BLaER1 (cell line): ENCODE measurements around the gene EFHD2.

Experiments
- H3K27ac ChIP-seq: shearing (Covaris generic); formaldehyde crosslinking; 2 replicates; pipeline ENCODE4 v1.8.1; 2022
- H3K27me3 ChIP-seq: shearing (Covaris generic); formaldehyde crosslinking; 2 replicates; pipeline ENCODE4 v1.8.1; 2022
- H3K36me3 ChIP-seq: shearing (Covaris generic); formaldehyde crosslinking; 2 replicates; pipeline ENCODE4 v1.8.1; 2022
- H3K4me1 ChIP-seq: shearing (Covaris generic); formaldehyde crosslinking; 2 replicates; pipeline ENCODE4 v1.8.1; 2022
- H3K4me2 ChIP-seq: shearing (Covaris generic); formaldehyde crosslinking; 2 replicates; pipeline ENCODE4 v1.8.1; 2022
- H3K4me3 ChIP-seq: shearing (Covaris generic); formaldehyde crosslinking; 2 replicates; pipeline ENCODE4 v1.8.1; 2022
- H3K9ac ChIP-seq: shearing (Covaris generic); formaldehyde crosslinking; 2 replicates; pipeline ENCODE4 v1.8.1; 2022
- H3K9me3 ChIP-seq: shearing (Covaris generic); formaldehyde crosslinking; 2 replicates; pipeline ENCODE4 v1.8.1; 2022
- H4K20me1 ChIP-seq: shearing (Covaris generic); formaldehyde crosslinking; 2 replicates; pipeline ENCODE4 v1.8.1; 2022
- Cebpa-rat ChIP-seq: shearing (Covaris generic); IDR thresholded peaks from 2 replicates; pipeline ENCODE4 v1.8.1; 2022

The EFHD2 gene

GRCh38 chr1:15411593-15412137 is 2.0 kb downstream of the EFHD2 start:
- peak overlapping the region; percentile 93 for H3K4me3 ChIP-seq
- H4K20me1 ChIP-seq: peaks cover 59% of the 10 kb centered on the region
- H3K4me1 ChIP-seq: peaks cover 66% of the 10 kb centered on the region
- no peaks in the 10 kb centered on the region for H3K9me3 ChIP-seq
- H3K4me2 ChIP-seq: peak overlapping the region; percentile 99
- H3K27me3 ChIP-seq: no peaks in the 10 kb centered on the region
- peak overlapping the region; percentile 92 for H3K27ac ChIP-seq
- H3K36me3 ChIP-seq: peaks cover 33% of the 10 kb centered on the region
- TF ChIP-seq Cebpa-rat: peak; percentile 85
- H3K9ac ChIP-seq: peak overlapping the region; percentile 93

GRCh38 chr1:15412175-15412800 is 2.6 kb downstream of the EFHD2 start:
- TF ChIP-seq Cebpa-rat: no peak
- H3K4me2 ChIP-seq: peak overlapping the region; percentile 99
- peak overlapping the region; percentile 93 for H3K9ac ChIP-seq

DNA sequence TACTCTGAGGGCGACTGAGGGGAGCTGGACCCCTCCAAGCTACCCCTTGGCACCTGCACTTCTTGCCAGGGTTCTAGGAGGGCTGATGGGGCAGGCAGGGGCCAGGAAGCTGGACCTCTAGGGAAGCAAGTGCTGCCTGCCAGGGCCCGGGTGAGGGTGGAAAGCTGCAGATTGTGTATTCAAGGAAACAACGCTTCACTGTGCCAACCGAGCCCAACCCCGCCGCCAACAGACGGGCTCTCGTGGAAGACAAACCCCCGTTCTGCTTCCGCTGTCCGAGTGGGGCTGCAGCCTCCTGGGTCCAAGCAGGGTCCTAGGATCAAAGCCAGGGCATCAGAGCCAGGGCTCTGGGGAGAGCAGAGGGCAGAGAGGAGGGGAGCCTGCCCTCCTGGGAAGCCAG is 3.2 kb downstream of the EFHD2 start:
- Histone ChIP-seq H3K36me3 (peaks cover 33% of the 10 kb centered on the region), H3K9me3 (no peaks in the 10 kb centered on the region), H3K27ac (peak overlapping the region; percentile 92), H3K4me2 (peak overlapping the region; percentile 99), H4K20me1 (peaks cover 71% of the 10 kb centered on the region), H3K4me1 (peaks cover 77% of the 10 kb centered on the region), H3K9ac (peak overlapping the region; percentile 93), H3K27me3 (no peaks in the 10 kb centered on the region), H3K4me3 (peak overlapping the region; percentile 93)
- no peak for TF ChIP-seq Cebpa-rat

More at GRCh38 chr1:15412175-15412800, 2.6 kb downstream of the EFHD2 start:
- Histone ChIP-seq H3K9me3 (no peaks in the 10 kb centered on the region), H3K27ac (peak overlapping the region; percentile 92), H4K20me1 (peaks cover 66% of the 10 kb centered on the region), H3K4me1 (peaks cover 72% of the 10 kb centered on the region), H3K4me3 (peak overlapping the region; percentile 93), H3K36me3 (peaks cover 33% of the 10 kb centered on the region), H3K27me3 (no peaks in the 10 kb centered on the region)

GRCh38 chr1:15413563-15414444 is 4.1 kb downstream of the EFHD2 start:
- Histone ChIP-seq H4K20me1 (peaks cover 80% of the 10 kb centered on the region), H3K27me3 (no peaks in the 10 kb centered on the region), H3K9me3 (no peaks in the 10 kb centered on the region), H3K4me3 (no peak overlapping the region), H3K27ac (peak overlapping the region; percentile 92), H3K9ac (peak overlapping the region; percentile 93), H3K4me2 (peak overlapping the region; percentile 99), H3K4me1 (peaks cover 76% of the 10 kb centered on the region), H3K36me3 (peaks cover 37% of the 10 kb centered on the region)
- TF ChIP-seq Cebpa-rat: no peak

GRCh38 chr1:15414445-15414983 is 4.8 kb downstream of the EFHD2 start:
- Histone ChIP-seq H3K4me3 (no peak overlapping the region), H3K27ac (peak overlapping the region; percentile 92; the same call in 1 of the 2 replicates), H3K4me1 (peaks cover 71% of the 10 kb centered on the region), H3K9ac (no peak overlapping the region), H4K20me1 (peaks cover 87% of the 10 kb centered on the region), H3K36me3 (peaks cover 44% of the 10 kb centered on the region), H3K27me3 (no peaks in the 10 kb centered on the region), H3K4me2 (no peak overlapping the region), H3K9me3 (no peaks in the 10 kb centered on the region)
- TF ChIP-seq Cebpa-rat: no peak

DNA sequence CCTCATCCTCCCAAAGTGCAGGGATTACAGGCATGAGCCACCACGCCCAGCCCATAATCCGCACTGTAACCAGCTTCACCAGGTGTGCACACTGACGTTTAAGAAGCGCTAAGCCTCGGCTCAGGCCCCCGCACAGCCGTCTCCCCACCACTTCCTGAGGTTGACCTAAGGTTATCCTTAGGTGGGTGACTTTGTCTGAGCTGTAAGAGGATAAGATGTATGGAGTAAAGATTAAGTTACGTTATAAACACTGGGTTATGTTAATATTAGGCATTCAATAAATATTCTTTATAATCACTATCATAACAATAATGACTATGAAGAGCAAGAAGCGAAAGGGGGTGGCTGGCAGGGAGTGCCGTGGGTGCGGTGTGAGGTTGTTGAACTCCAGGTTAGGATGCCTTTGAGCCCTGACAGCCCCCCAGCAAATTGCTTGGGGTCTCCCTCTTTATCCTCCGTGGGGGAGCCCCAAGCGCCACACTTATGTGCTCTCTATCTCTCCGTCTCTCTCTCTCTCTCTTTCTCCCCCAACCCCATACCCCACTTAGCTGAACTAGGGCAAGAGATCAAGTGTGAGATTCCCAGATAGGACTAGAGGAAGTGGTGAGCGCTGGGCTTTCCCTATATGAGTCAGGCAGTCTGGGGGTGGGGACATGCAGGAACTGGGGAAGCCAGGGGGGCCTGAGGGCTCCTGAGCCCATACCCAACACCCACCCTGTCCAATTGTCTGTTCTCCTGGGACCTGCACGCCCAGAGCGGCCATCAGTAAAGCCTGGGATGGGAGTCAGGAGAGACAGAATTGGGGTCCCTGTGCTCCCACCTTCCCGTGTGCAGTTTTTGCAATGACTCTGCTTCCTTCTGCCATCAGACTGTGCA is 7.6 kb downstream of the EFHD2 start:
- TF ChIP-seq Cebpa-rat: no peak
- H3K9me3 ChIP-seq: no peaks in the 10 kb centered on the region
- H3K4me2 ChIP-seq: peak overlapping the region; percentile 72
- peaks cover 57% of the 10 kb centered on the region for H3K4me1 ChIP-seq
- H3K27me3 ChIP-seq: no peaks in the 10 kb centered on the region
- peak overlapping the region; percentile 29; the same call in 1 of the 2 replicates for H3K9ac ChIP-seq
- H4K20me1 ChIP-seq: peaks cover 99% of the 10 kb centered on the region
- H3K4me3 ChIP-seq: no peak overlapping the region
- peaks cover 72% of the 10 kb centered on the region for H3K36me3 ChIP-seq
- peak overlapping the region; percentile 53 for H3K27ac ChIP-seq

GRCh38 chr1:15418806-15419515 is 9.3 kb downstream of the EFHD2 start:
- Histone ChIP-seq H3K27me3 (no peaks in the 10 kb centered on the region), H4K20me1 (peaks cover 99% of the 10 kb centered on the region), H3K9me3 (no peaks in the 10 kb centered on the region), H3K4me3 (no peak overlapping the region), H3K9ac (no peak overlapping the region), H3K27ac (no peak overlapping the region), H3K36me3 (peaks cover 76% of the 10 kb centered on the region), H3K4me1 (peaks cover 43% of the 10 kb centered on the region), H3K4me2 (no peak overlapping the region)
- no peak for TF ChIP-seq Cebpa-rat

DNA sequence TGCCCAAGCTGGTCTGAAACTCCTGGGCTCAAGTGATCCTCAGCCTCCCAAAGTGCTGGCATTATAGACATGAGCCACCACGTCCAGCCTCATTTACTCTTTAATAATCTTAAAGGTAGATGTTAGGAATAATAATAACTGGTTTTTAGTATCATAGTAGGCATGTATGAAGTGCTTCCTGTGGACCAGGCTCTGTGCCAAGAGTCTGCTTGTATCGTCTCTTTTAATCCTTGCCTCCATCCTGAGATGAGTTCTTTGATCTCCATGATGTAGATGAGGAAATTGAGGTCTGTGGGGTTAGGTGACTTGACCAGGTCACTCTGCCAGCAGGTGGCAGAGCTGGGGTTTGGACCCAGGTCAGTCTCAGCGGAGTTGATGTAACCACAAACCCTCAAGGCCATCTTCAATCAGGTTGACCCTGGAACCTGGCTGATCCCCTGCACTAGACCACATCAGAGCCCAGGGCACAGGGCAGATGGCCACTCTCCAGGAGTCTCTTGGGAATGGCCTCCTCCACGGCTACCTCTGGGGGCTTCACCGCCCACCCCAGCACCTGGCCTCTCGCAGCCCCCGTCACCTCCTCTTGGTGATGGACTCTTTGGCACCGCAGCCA is 11.3 kb downstream of the EFHD2 start:
- no peaks in the 10 kb centered on the region for H3K27me3 ChIP-seq
- H3K4me2 ChIP-seq: no peak overlapping the region
- no peak overlapping the region for H3K9ac ChIP-seq
- no peaks in the 10 kb centered on the region for H3K9me3 ChIP-seq
- H3K36me3 ChIP-seq: peaks cover 76% of the 10 kb centered on the region
- H3K4me3 ChIP-seq: no peak overlapping the region
- TF ChIP-seq Cebpa-rat: no peak
- peaks cover 99% of the 10 kb centered on the region for H4K20me1 ChIP-seq
- peaks cover 26% of the 10 kb centered on the region for H3K4me1 ChIP-seq
- H3K27ac ChIP-seq: no peak overlapping the region
